H9 (cell line): ENCODE measurements around the gene CATSPERZ. TPM values are rescaled to one million over a fixed set of nuclear protein-coding genes. Genes with fewer than 3 reads are reported as not detected.

Source experiments
- DNase-seq: peaks from one replicate; pipeline ENCODE4 v3.0.0-alpha.2; 2017
- H2AFZ ChIP-seq: one replicate; pipeline ENCODE4 v1.6.1; 2013; ENCODE audit warnings: mild to moderate bottlenecking, low read length, control low read depth, moderate library complexity
- H2AK5ac ChIP-seq: 2 replicates; pipeline ENCODE4 v1.6.1; 2013; ENCODE audit warnings: low read length, control low read depth, mixed read lengths; ENCODE audit not compliant: insufficient read length
- H2BK120ac ChIP-seq: one replicate; pipeline ENCODE4 v1.6.1; 2013; ENCODE audit warnings: low read depth, mild to moderate bottlenecking, low read length, control low read depth, inconsistent platforms; ENCODE audit not compliant: poor library complexity, severe bottlenecking
- H2BK12ac ChIP-seq: 2 replicates; pipeline ENCODE4 v1.6.1; 2013; ENCODE audit warnings: low read length, control low read depth, mixed read lengths, low read depth; ENCODE audit not compliant: insufficient read length
- H2BK15ac ChIP-seq: 2 replicates; pipeline ENCODE4 v1.6.1; 2013; ENCODE audit warnings: low read depth, low read length, control low read depth
- H2BK20ac ChIP-seq: one replicate; pipeline ENCODE4 v1.6.1; 2013; ENCODE audit warnings: low read depth, mild to moderate bottlenecking, low read length, control low read depth, inconsistent platforms; ENCODE audit not compliant: poor library complexity, severe bottlenecking
- H2BK5ac ChIP-seq: 2 replicates; pipeline ENCODE4 v1.6.1; 2013; ENCODE audit warnings: low read length, control low read depth, mixed read lengths; ENCODE audit not compliant: insufficient read length
- H3K14ac ChIP-seq: 2 replicates; pipeline ENCODE4 v1.6.1; 2013; ENCODE audit warnings: low read length, control low read depth; ENCODE audit not compliant: insufficient read depth
- H3K18ac ChIP-seq: 2 replicates; pipeline ENCODE4 v1.6.1; 2013; ENCODE audit warnings: low read depth, mild to moderate bottlenecking, mixed read lengths, low read length, control low read depth; ENCODE audit not compliant: insufficient read length
- H3K23ac ChIP-seq: 2 replicates; pipeline ENCODE4 v1.6.1; 2013; ENCODE audit warnings: low read length, control low read depth, mixed read lengths, low read depth; ENCODE audit not compliant: insufficient read length
- H3K23me2 ChIP-seq: 2 replicates; pipeline ENCODE4 v1.6.1; 2013; ENCODE audit warnings: low read depth, mild to moderate bottlenecking, mixed read lengths, low read length, control low read depth; ENCODE audit not compliant: insufficient read length, poor library complexity, severe bottlenecking
- H3K27ac ChIP-seq: 2 replicates; pipeline ENCODE4 v1.5.1; 2013; ENCODE audit warnings: low read length, control low read depth, mixed read lengths, low read depth; ENCODE audit not compliant: insufficient read length
- H3K27me3 ChIP-seq: 2 replicates; pipeline ENCODE4 v1.6.1; 2013; ENCODE audit warnings: low read length, control low read depth, inconsistent platforms; ENCODE audit not compliant: insufficient read depth
- H3K4ac ChIP-seq: 2 replicates; pipeline ENCODE4 v1.6.1; 2013; ENCODE audit warnings: low read depth, mild to moderate bottlenecking, control low read depth, inconsistent platforms, low read length, moderate library complexity
- H3K4me1 ChIP-seq: 2 replicates; pipeline ENCODE4 v1.6.1; 2013; ENCODE audit warnings: low read length, control low read depth, inconsistent platforms; ENCODE audit not compliant: insufficient read depth
- H3K4me2 ChIP-seq: 2 replicates; pipeline ENCODE4 v1.6.1; 2013; ENCODE audit warnings: low read length, control low read depth, mixed read lengths; ENCODE audit not compliant: insufficient read length, insufficient read depth
- H3K56ac ChIP-seq: 2 replicates; pipeline ENCODE4 v1.6.1; 2013; ENCODE audit warnings: low read depth, mild to moderate bottlenecking, mixed read lengths, low read length, control low read depth; ENCODE audit not compliant: insufficient read length
- H3K79me1 ChIP-seq: 2 replicates; pipeline ENCODE4 v1.6.1; 2013; ENCODE audit warnings: low read depth, mild to moderate bottlenecking, moderate library complexity, low read length, control low read depth, inconsistent platforms; ENCODE audit not compliant: insufficient read depth, poor library complexity, severe bottlenecking
- H3K79me2 ChIP-seq: 2 replicates; pipeline ENCODE4 v1.6.1; 2013; ENCODE audit warnings: low read length, control low read depth, inconsistent platforms; ENCODE audit not compliant: insufficient read depth
- H3K9ac ChIP-seq: 2 replicates; pipeline ENCODE4 v1.6.1; 2013; ENCODE audit warnings: low read length, control low read depth, mixed read lengths; ENCODE audit not compliant: insufficient read length; ENCODE audit errors: extremely low read depth
- H3K9me3 ChIP-seq: one replicate; pipeline ENCODE4 v1.6.1; 2013; ENCODE audit warnings: low read depth, low read length, inconsistent platforms; ENCODE audit not compliant: control insufficient read depth
- H3T11ph ChIP-seq: one replicate; pipeline ENCODE4 v1.6.1; 2013; ENCODE audit warnings: mild to moderate bottlenecking, low read length, control low read depth, inconsistent platforms
- H4K20me1 ChIP-seq: one replicate; pipeline ENCODE4 v1.6.1; 2013; ENCODE audit not compliant: control insufficient read depth, insufficient read length, insufficient read depth
- H4K5ac ChIP-seq: 2 replicates; pipeline ENCODE4 v1.6.1; 2013; ENCODE audit warnings: low read depth, mild to moderate bottlenecking, mixed read lengths, low read length, control low read depth; ENCODE audit not compliant: insufficient read length
- H4K8ac ChIP-seq: replicated peaks from 2 replicates; pipeline ENCODE4 v1.6.1; 2013; ENCODE audit warnings: low read length, control low read depth, mixed read lengths, low read depth; ENCODE audit not compliant: insufficient read length
- H4K91ac ChIP-seq: 2 replicates; pipeline ENCODE4 v1.6.1; 2013; ENCODE audit warnings: low read depth, mild to moderate bottlenecking, moderate library complexity, mixed read lengths, low read length, control low read depth; ENCODE audit not compliant: insufficient read length
- H3K27ac Mint-ChIP-seq, 3 experiments: 2 replicates in 2 of 3; 3 replicates in 1 of 3; pipeline ENCODE4 v1.8.0; 2020 to 2021; ENCODE audit warnings: mixed read lengths in 3 of 3, mild to moderate bottlenecking in 1 of 3, moderate library complexity in 1 of 3
- H3K27me3 Mint-ChIP-seq: 2 replicates; pipeline ENCODE4 v1.8.0; 2021; ENCODE audit warnings: low read depth, mild to moderate bottlenecking, moderate library complexity, mixed read lengths
- H3K36me3 Mint-ChIP-seq, 3 experiments: 2 replicates in 2 of 3; 3 replicates in 1 of 3; pipeline ENCODE4 v1.8.0; 2020 to 2021; ENCODE audit warnings: low read depth in 3 of 3, mixed read lengths in 3 of 3; ENCODE audit not compliant: insufficient read depth in 1 of 3
- H3K4me1 Mint-ChIP-seq, 2 experiments: 2 replicates each; pipeline ENCODE4 v1.8.0; 2020; ENCODE audit warnings: mixed read lengths in 2 of 2
- H3K4me3 Mint-ChIP-seq, 2 experiments: 2 replicates in 1 of 2; 3 replicates in 1 of 2; pipeline ENCODE4 v1.8.0; 2020 to 2021; ENCODE audit warnings: mild to moderate bottlenecking in 2 of 2, mixed read lengths in 2 of 2, moderate library complexity in 1 of 2
- H3K9me3 Mint-ChIP-seq, 2 experiments: 2 replicates in 1 of 2; 3 replicates in 1 of 2; pipeline ENCODE4 v1.8.0; 2020; ENCODE audit warnings: mild to moderate bottlenecking in 2 of 2, mixed read lengths in 2 of 2, moderate library complexity in 1 of 2
- WGBS: extraction: QIAGEN DNeasy Blood & Tissue Kit; methylation state at CpG from one replicate; pipeline ENCODE4 v1.1.7; 2013; ENCODE audit warnings: missing lambda C conversion rate, low lambda C conversion rate, mixed read lengths; ENCODE audit not compliant: insufficient read length; ENCODE audit errors: extremely low coverage; 5-methylcytosine and 5-hydroxymethylcytosine counted together
- total RNA-seq: library from RNA; stranded (reverse); gene quantifications from 2 replicates; pipeline ENCODE4 v1.2.1, GENCODE V29; 2021
- TF ChIP-seq, protein P1 (sequence below): fragments of 200-600 bp; sonication (generic); conservative IDR thresholded peaks from 3 replicates; pipeline ENCODE4 v1.8.0; 2021; ENCODE audit warnings: antibody characterized with exemption, mild to moderate bottlenecking

The CATSPERZ gene
- total RNA-seq, 1 experiment from 2014 or later, result 0.92 TPM

DNA sequence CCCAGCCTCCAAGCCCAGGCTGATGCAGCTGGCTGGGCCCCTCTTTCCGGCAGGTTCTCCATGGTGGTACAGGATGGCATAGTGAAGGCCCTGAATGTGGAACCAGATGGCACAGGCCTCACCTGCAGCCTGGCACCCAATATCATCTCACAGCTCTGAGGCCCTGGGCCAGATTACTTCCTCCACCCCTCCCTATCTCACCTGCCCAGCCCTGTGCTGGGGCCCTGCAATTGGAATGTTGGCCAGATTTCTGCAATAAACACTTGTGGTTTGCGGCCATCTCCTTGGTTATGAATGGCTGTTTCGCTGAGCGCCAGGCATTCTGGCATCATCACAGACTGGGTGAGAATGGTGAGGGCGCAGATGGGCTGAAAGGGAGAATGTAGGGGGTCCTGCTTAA lies 21.4 kb downstream of the CATSPERZ start:
- Mint-ChIP-seq H3K4me1 (peaks cover 24 to 31% of the 10 kb centered on the region in 2 experiments), H3K4me3 (no peak overlapping the region), H3K27ac (peak overlapping the region in 1 of 3 experiments; percentile 13; a peak in 2 of 7 replicates), H3K9me3 (no peaks in the 10 kb centered on the region), H3K36me3 (peaks cover 14 to 28% (median 27%) of the 10 kb centered on the region in 3 experiments; a peak in 6 of 7 replicates), H3K27me3 (no peaks in the 10 kb centered on the region)
- Histone ChIP-seq H2BK5ac (no peak overlapping the region), H3K4ac (no peak overlapping the region), H3T11ph (no peak overlapping the region), H2BK15ac (no peak overlapping the region), H3K14ac (no peak overlapping the region), H3K79me1 (no peaks in the 10 kb centered on the region), H2BK12ac (no peak overlapping the region), H4K91ac (no peak overlapping the region), H4K5ac (no peak overlapping the region), H3K56ac (no peak overlapping the region), H3K9ac (no peak overlapping the region), H2BK120ac (no peak overlapping the region), H3K27me3 (no peaks in the 10 kb centered on the region), H4K8ac (no peak overlapping the region), H4K20me1 (peaks cover 2% of the 10 kb centered on the region), H3K4me2 (no peak overlapping the region), H3K9me3 (no peaks in the 10 kb centered on the region), H3K23ac (no peak overlapping the region), H3K79me2 (no peaks in the 10 kb centered on the region), H3K27ac (no peak overlapping the region), H2AFZ (no peak overlapping the region), H2BK20ac (no peak overlapping the region), H2AK5ac (no peak overlapping the region), H3K4me1 (no peaks in the 10 kb centered on the region; the same call in 1 of the 2 replicates), H3K18ac (no peak overlapping the region), H3K23me2 (peaks cover 3% of the 10 kb centered on the region)
- WGBS, result no CpG with 5 or more reads among the region's 5 CpGs
- DNase-seq, result no peak
- TF ChIP-seq, protein P1, sequence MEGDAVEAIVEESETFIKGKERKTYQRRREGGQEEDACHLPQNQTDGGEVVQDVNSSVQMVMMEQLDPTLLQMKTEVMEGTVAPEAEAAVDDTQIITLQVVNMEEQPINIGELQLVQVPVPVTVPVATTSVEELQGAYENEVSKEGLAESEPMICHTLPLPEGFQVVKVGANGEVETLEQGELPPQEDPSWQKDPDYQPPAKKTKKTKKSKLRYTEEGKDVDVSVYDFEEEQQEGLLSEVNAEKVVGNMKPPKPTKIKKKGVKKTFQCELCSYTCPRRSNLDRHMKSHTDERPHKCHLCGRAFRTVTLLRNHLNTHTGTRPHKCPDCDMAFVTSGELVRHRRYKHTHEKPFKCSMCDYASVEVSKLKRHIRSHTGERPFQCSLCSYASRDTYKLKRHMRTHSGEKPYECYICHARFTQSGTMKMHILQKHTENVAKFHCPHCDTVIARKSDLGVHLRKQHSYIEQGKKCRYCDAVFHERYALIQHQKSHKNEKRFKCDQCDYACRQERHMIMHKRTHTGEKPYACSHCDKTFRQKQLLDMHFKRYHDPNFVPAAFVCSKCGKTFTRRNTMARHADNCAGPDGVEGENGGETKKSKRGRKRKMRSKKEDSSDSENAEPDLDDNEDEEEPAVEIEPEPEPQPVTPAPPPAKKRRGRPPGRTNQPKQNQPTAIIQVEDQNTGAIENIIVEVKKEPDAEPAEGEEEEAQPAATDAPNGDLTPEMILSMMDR, result no peak
